Measurements from ENCODE around the gene HDAC9. TPM values are rescaled to one million over a fixed set of nuclear protein-coding genes. Genes with fewer than 3 reads are reported as not detected.

Gene HDAC9
- total and polyA plus RNA-seq, 2 of the 13 experiments (the other 11 are each of a cell fraction or from before 2014, with no cell fraction given) = 0.05 to 0.07 TPM

DNA sequence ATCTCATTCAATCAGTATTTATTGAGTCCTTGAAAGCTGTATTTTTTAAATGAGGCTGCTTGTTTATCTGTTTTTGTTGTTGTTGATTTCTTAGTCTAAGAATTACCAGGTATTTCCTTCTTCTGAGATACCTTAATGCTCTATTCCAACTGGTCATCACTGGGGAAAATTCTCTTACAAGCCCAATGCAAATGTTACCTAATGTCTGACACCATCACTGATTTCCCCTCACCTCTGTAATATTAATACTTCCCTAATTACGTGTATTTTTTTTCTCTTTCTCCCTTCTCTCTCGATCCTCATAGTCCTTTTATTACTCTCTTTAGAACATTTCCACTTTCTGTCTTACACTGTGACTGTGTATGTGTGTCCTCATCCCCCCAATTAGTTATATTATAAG is 13.9 kb downstream of the HDAC9 start:
- CTCF ChIA-PET (ENCODE audit: low intra/inter-chr PET ratio, low total read pairs) = no interaction called here
- FAIRE-seq (no peak), DNase-seq (ENCODE audit: low spot score) (no peak), ATAC-seq (no peak)
- intact Hi-C loops (cut with micrococcal nuclease; ENCODE audit: unreplicated experiment) = no loop called here
- Histone ChIP-seq H3K9me3 (ENCODE audit: low read length) (no peaks in the 10 kb centered on the region), H2AFZ (ENCODE audit: low read length) (no peak overlapping the region), H3K36me3 (replicated peaks in 1 of 2; ENCODE audit: control insufficient read depth in 1 of 2, insufficient read depth in 2 of 2, low read length in 2 of 2) (no peaks in the 10 kb centered on the region), H3K9ac (ENCODE audit: insufficient read depth, low read depth, low read length) (no peak overlapping the region), H3K4me2 (ENCODE audit: low read depth, low read length) (no peak overlapping the region), H3K27me3 (ENCODE audit: control insufficient read depth in 1 of 2, insufficient read depth in 2 of 2, low read length in 2 of 2) (no peaks in the 10 kb centered on the region), H3K79me2 (ENCODE audit: insufficient read depth, low read length) (no peaks in the 10 kb centered on the region), H3K4me1 (ENCODE audit: insufficient read depth, low read length) (no peaks in the 10 kb centered on the region), H4K20me1 (ENCODE audit: insufficient read depth, low read length) (no peaks in the 10 kb centered on the region), H3K4me3 (replicated peaks in 1 of 3; ENCODE audit: insufficient read depth in 1 of 3, low read depth in 2 of 3, low read length in 3 of 3) (no peak overlapping the region), H3K27ac (ENCODE audit: extremely low read length, insufficient read depth, low read length) (no peak overlapping the region)
- 1% methylated on average over 2 of the region's 2 CpGs for WGBS (ENCODE audit: low lambda C conversion rate)
- POLR2A ChIA-PET = no interaction called here
- in situ Hi-C loops (cut with HindIII; ENCODE audit: extremely low pct_ligation_motif_present, low pct_unique_long_range_greater_than_20kb) = no loop called here
- TSS peak; percentile 90 for BruUV-seq (replicated peaks)
- TF ChIP-seq ZNF614 (CRISPR knock-in tag; IDR thresholded peaks at IDR 0.05; ENCODE audit: borderline replicate concordance) = no peak

DNA sequence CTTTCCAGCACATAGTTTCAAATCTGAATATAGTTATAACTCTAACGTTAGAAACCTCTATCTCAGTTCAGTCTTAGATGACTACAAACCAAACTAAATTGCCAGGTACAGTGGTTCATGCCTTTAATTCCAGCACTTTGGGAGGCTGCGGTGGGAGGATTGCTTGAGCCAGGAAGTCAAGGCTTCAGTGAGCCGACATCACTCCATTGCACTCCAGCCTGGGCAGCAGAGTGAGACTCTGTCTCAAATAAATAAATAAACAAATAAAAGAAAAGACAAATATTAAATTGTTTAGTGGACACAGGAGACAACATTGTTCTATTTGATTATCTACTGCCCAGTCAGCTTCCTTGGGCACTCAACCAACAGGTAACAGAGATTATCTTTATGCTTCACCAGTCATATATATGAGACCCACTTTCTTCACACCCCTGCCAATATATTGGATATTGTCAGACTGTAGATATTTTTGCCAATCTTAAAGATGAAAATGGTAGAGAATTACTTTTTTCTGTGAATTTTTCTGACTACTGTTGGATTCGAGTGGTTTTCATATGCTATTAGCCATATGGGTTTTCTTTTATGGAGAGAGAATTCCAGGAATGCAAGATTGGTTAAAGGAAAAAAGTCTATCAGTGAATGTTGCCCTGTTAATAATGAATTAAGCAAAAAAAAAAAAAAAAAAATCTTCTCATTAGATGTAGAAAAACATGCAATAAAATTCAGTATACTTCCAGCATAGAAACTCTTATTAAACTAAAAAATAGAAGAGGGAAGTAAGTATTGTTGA is 16.0 kb downstream of the HDAC9 start:
- ATAC-seq (no peak), DNase-seq (ENCODE audit: low spot score) (no peak), FAIRE-seq (no peak)
- intact Hi-C loops (cut with micrococcal nuclease; ENCODE audit: unreplicated experiment) (no loop called here), in situ Hi-C loops (cut with HindIII; ENCODE audit: extremely low pct_ligation_motif_present, low pct_unique_long_range_greater_than_20kb) (no loop called here)
- Histone ChIP-seq H3K4me1 (ENCODE audit: insufficient read depth, low read length) (no peaks in the 10 kb centered on the region), H3K27ac (ENCODE audit: extremely low read length, insufficient read depth, low read length) (no peak overlapping the region), H3K4me2 (ENCODE audit: low read depth, low read length) (no peak overlapping the region), H3K9ac (ENCODE audit: insufficient read depth, low read depth, low read length) (no peak overlapping the region), H3K79me2 (ENCODE audit: insufficient read depth, low read length) (no peaks in the 10 kb centered on the region), H3K27me3 (ENCODE audit: control insufficient read depth in 1 of 2, insufficient read depth in 2 of 2, low read length in 2 of 2) (no peaks in the 10 kb centered on the region), H3K36me3 (replicated peaks in 1 of 2; ENCODE audit: control insufficient read depth in 1 of 2, insufficient read depth in 2 of 2, low read length in 2 of 2) (no peaks in the 10 kb centered on the region), H3K9me3 (ENCODE audit: low read length) (no peaks in the 10 kb centered on the region), H4K20me1 (ENCODE audit: insufficient read depth, low read length) (no peaks in the 10 kb centered on the region), H2AFZ (ENCODE audit: low read length) (no peak overlapping the region), H3K4me3 (replicated peaks in 1 of 3; ENCODE audit: insufficient read depth in 1 of 3, low read depth in 2 of 3, low read length in 3 of 3) (no peak overlapping the region)
- ChIA-PET CTCF (ENCODE audit: low intra/inter-chr PET ratio, low total read pairs) (no interaction called here), POLR2A (no interaction called here)
- no TSS peak for BruUV-seq (replicated peaks)
- WGBS (ENCODE audit: low lambda C conversion rate) = 36% methylated on average over 4 of the region's 4 CpGs
- TF ChIP-seq ZNF644 (CRISPR knock-in tag; IDR thresholded peaks at IDR 0.05; ENCODE audit: low read depth) (no peak), ZNF274 (CRISPR knock-in tag; IDR thresholded peaks at IDR 0.05) (no peak), JDP2 (CRISPR knock-in tag; IDR thresholded peaks at IDR 0.05; ENCODE audit: borderline replicate concordance) (no peak), MAF1 (CRISPR knock-in tag; IDR thresholded peaks at IDR 0.05; ENCODE audit: borderline replicate concordance) (no peak), ZNF572 (CRISPR knock-in tag; IDR thresholded peaks at IDR 0.05) (no peak), RAD51 (IDR thresholded peaks at IDR 0.05; ENCODE audit: borderline replicate concordance) (no peak), MTF2 (CRISPR knock-in tag; IDR thresholded peaks at IDR 0.05; ENCODE audit: borderline replicate concordance) (no peak), ATAD3A (CRISPR knock-in tag; IDR thresholded peaks at IDR 0.05) (no peak), BHLHE40 (IDR thresholded peaks at IDR 0.05; ENCODE audit: low read length) (no peak), SMAD9 (CRISPR knock-in tag; IDR thresholded peaks at IDR 0.05) (no peak)
- TF ChIP-seq, protein P1, sequence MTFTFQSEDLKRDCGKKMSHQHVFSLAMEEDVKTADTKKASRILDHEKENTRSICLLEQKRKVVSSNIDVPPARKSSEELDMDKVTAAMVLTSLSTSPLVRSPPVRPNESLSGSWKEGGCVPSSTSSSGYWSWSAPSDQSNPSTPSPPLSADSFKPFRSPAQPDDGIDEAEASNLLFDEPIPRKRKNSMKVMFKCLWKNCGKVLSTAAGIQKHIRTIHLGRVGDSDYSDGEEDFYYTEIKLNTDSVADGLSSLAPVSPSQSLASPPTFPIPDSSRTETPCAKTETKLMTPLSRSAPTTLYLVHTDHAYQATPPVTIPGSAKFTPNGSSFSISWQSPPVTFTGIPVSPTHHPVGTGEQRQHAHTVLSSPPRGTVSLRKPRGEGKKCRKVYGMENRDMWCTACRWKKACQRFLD (CRISPR knock-in tag; IDR thresholded peaks at IDR 0.05; ENCODE audit: borderline replicate concordance) = no peak
- TF ChIP-seq, protein P2, sequence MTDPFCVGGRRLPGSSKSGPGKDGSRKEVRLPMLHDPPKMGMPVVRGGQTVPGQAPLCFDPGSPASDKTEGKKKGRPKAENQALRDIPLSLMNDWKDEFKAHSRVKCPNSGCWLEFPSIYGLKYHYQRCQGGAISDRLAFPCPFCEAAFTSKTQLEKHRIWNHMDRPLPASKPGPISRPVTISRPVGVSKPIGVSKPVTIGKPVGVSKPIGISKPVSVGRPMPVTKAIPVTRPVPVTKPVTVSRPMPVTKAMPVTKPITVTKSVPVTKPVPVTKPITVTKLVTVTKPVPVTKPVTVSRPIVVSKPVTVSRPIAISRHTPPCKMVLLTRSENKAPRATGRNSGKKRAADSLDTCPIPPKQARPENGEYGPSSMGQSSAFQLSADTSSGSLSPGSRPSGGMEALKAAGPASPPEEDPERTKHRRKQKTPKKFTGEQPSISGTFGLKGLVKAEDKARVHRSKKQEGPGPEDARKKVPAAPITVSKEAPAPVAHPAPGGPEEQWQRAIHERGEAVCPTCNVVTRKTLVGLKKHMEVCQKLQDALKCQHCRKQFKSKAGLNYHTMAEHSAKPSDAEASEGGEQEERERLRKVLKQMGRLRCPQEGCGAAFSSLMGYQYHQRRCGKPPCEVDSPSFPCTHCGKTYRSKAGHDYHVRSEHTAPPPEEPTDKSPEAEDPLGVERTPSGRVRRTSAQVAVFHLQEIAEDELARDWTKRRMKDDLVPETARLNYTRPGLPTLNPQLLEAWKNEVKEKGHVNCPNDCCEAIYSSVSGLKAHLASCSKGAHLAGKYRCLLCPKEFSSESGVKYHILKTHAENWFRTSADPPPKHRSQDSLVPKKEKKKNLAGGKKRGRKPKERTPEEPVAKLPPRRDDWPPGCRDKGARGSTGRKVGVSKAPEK (CRISPR knock-in tag; IDR thresholded peaks at IDR 0.05; ENCODE audit: borderline replicate concordance) = no peak
